CMK (cell line): ENCODE results near the gene KIF26A.

Experiments used
- DNase-seq: peaks from one replicate; pipeline ENCODE4 v3.0.0-alpha.2; 2010; ENCODE audit warnings: low read depth

KIF26A gene

GRCh38 chr14:104101651-104102281 lies 36.6 kb upstream of the KIF26A start:
- no peak for DNase-seq

GRCh38 chr14:104102282-104102914 lies 36.0 kb upstream of the KIF26A start:
- DNase-seq = no peak

- DNase-seq = no peak
Observed at GRCh38 chr14:104103061-104103445, 35.3 kb upstream of the KIF26A start.

GRCh38 chr14:104103446-104104075 lies 34.8 kb upstream of the KIF26A start:
- DNase-seq = no peak

GRCh38 chr14:104104076-104104901 lies 34.1 kb upstream of the KIF26A start:
- DNase-seq = no peak

GRCh38 chr14:104105071-104105821 lies 33.1 kb upstream of the KIF26A start:
- DNase-seq = no peak

- no peak for DNase-seq
Observed at GRCh38 chr14:104105822-104106470, 32.4 kb upstream of the KIF26A start.

GRCh38 chr14:104106471-104106991 lies 31.9 kb upstream of the KIF26A start:
- no peak for DNase-seq

GRCh38 chr14:104107101-104107581 lies 31.2 kb upstream of the KIF26A start:
- no peak for DNase-seq

- DNase-seq = no peak
Observed at GRCh38 chr14:104107611-104108569, 30.5 kb upstream of the KIF26A start.

GRCh38 chr14:104108570-104109541 lies 29.5 kb upstream of the KIF26A start:
- DNase-seq = no peak

GRCh38 chr14:104109731-104110361 lies 28.5 kb upstream of the KIF26A start:
- DNase-seq = no peak

GRCh38 chr14:104110491-104111209 lies 27.7 kb upstream of the KIF26A start:
- no peak for DNase-seq

- no peak for DNase-seq
Observed at GRCh38 chr14:104111301-104112112, 26.9 kb upstream of the KIF26A start.

GRCh38 chr14:104112113-104112505 lies 26.3 kb upstream of the KIF26A start:
- DNase-seq = no peak
